ENCODE results near the gene PLD6.

The PLD6 gene

GRCh38 chr17:17153709-17154108, 52.4 kb downstream of the PLD6 start:
- TF ChIP-seq ZNF274 (IDR thresholded peaks at IDR 0.05; ENCODE audit: low read depth, low read length) = no peak
- H3K4me3 ChIP-seq (ENCODE audit: low read length) = no peak overlapping the region

- no peak for TF ChIP-seq ZNF274 (IDR thresholded peaks at IDR 0.05; ENCODE audit: low read depth, low read length)
- no peak overlapping the region for H3K4me3 ChIP-seq (ENCODE audit: low read length)
These were observed 53.1 kb downstream of the PLD6 start for GRCh38 chr17:17153071-17153470.

- no peak for TF ChIP-seq ZNF274 (IDR thresholded peaks at IDR 0.05; ENCODE audit: low read depth, low read length)
- no peak overlapping the region for H3K4me3 ChIP-seq (ENCODE audit: low read length)
These were observed 53.7 kb downstream of the PLD6 start for GRCh38 chr17:17152385-17152784.

DNA sequence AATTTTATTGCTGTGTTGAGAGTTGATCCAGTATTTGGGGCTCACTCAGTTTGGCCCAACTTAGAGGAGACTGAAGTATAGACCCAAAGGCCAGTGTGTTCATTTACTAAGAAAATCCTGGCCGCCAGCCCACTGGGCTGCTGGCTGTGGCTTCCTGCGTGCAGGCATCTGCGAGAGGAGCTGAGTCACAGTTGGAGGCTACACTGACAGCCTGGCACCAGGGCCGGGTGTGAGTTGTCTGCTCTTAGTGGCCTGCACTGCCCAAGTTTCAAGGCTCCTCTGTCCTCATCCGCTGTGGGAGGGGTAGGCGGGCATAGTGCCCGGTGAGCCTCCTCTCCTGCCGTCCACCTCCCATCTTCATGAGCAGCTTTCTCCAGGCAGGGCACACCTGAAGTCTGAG, 54.2 kb downstream of the PLD6 start:
- no peak for TF ChIP-seq ZNF274 (IDR thresholded peaks at IDR 0.05; ENCODE audit: low read depth, low read length)
- no peak overlapping the region for H3K4me3 ChIP-seq (ENCODE audit: low read length)

GRCh38 chr17:17151541-17151940, 54.6 kb downstream of the PLD6 start:
- H3K4me3 ChIP-seq (ENCODE audit: low read length) = no peak overlapping the region
- no peak for TF ChIP-seq ZNF274 (IDR thresholded peaks at IDR 0.05; ENCODE audit: low read depth, low read length)

GRCh38 chr17:17151055-17151454, 55.1 kb downstream of the PLD6 start:
- no peak for TF ChIP-seq ZNF274 (IDR thresholded peaks at IDR 0.05; ENCODE audit: low read depth, low read length)
- no peak overlapping the region for H3K4me3 ChIP-seq (ENCODE audit: low read length)
